ENCODE data around the gene NEIL3. TPM values are rescaled to one million over a fixed set of nuclear protein-coding genes. Genes with fewer than 3 reads are reported as not detected.

Gene NEIL3
- total and polyA plus RNA-seq, 3 donors from 2014 or later, result 2.0 to 2.7 (median 2.0) TPM

DNA sequence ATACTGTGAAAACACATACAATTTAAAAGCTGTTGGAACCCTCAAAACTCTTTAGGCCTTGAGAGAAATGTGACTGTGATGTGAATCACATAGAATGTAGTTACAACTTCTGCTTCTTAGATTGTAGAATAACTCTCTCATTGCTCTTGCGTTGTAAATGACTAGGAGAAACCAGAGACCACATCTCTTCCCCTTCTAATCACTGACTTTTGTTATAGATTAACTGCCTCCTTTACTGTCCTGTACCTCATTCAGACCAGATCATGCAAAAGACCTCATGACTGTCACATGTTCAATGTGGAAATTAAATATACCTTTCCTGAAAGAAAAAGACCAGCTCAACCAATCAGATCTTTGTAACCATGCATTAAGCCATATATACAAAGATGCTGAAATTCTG lies 43.2 kb upstream of the NEIL3 start:
- WGBS, 2 donors, result 82 to 100% methylated on average over 1 of the region's 1 CpG
- no peaks in the 10 kb centered on the region for H3K4me1 ChIP-seq
- no peaks in the 10 kb centered on the region for H3K27me3 ChIP-seq
- no peak overlapping the region for H3K27ac ChIP-seq
- TF ChIP-seq POLR2A (IDR thresholded peaks at IDR 0.05) (no peak), CTCF (IDR thresholded peaks at IDR 0.05) (no peak)
- DNase-seq, result no peak
- H3K9me3 ChIP-seq, result no peaks in the 10 kb centered on the region
- intact Hi-C loops (cut with DNase I; ENCODE audit: low total_unique reads), result no loop called here
- H3K4me3 ChIP-seq, result no peak overlapping the region
- no peaks in the 10 kb centered on the region for H3K36me3 ChIP-seq (ENCODE audit: low read depth, missing control alignments)

DNA sequence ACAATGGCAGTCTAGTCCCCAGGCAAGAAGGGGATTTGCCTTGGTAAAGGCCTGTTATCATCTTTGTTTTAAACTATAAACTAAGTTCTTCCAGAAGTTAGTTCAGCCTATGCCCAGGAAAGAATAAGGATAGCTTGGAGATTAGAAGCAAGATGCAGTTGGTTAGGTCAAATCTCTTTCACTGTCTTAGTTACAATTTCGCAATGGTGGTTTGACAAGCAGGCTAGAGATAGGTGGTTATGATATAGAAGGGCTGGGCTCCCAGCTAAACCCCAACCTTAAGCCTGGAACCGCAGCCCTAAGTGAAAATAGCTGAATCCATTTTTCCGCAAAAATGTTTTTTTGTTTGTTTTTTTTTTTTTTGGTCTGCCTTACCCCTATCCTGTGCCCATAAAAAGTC lies 41.8 kb upstream of the NEIL3 start:
- Histone ChIP-seq H3K4me3 (no peak overlapping the region), H3K9me3 (no peaks in the 10 kb centered on the region), H3K4me1 (no peaks in the 10 kb centered on the region), H3K27ac (no peak overlapping the region), H3K36me3 (ENCODE audit: low read depth, missing control alignments) (no peaks in the 10 kb centered on the region), H3K27me3 (no peaks in the 10 kb centered on the region)
- intact Hi-C loops (cut with DNase I; ENCODE audit: low total_unique reads), result no loop called here
- no peak for TF ChIP-seq POLR2A (IDR thresholded peaks at IDR 0.05)
- no peak for TF ChIP-seq CTCF (IDR thresholded peaks at IDR 0.05)
- 79 to 97% methylated on average over 3 of the region's 3 CpGs for WGBS, 2 donors
- no peak for DNase-seq

GRCh38 chr4:177271091-177271490 lies 38.6 kb upstream of the NEIL3 start:
- no peak overlapping the region for H3K27ac ChIP-seq
- H3K9me3 ChIP-seq, result no peaks in the 10 kb centered on the region
- no peaks in the 10 kb centered on the region for H3K36me3 ChIP-seq (ENCODE audit: low read depth, missing control alignments)
- DNase-seq, result no peak
- no peak overlapping the region for H3K4me3 ChIP-seq
- TF ChIP-seq CTCF (IDR thresholded peaks at IDR 0.05), result no peak
- no peak for TF ChIP-seq POLR2A (IDR thresholded peaks at IDR 0.05)
- WGBS, 2 donors, result 45 to 75% methylated on average over 1 of the region's 1 CpG
- no peaks in the 10 kb centered on the region for H3K4me1 ChIP-seq
- H3K27me3 ChIP-seq, result no peaks in the 10 kb centered on the region
- intact Hi-C loops (cut with DNase I; ENCODE audit: low total_unique reads), result no loop called here

DNA sequence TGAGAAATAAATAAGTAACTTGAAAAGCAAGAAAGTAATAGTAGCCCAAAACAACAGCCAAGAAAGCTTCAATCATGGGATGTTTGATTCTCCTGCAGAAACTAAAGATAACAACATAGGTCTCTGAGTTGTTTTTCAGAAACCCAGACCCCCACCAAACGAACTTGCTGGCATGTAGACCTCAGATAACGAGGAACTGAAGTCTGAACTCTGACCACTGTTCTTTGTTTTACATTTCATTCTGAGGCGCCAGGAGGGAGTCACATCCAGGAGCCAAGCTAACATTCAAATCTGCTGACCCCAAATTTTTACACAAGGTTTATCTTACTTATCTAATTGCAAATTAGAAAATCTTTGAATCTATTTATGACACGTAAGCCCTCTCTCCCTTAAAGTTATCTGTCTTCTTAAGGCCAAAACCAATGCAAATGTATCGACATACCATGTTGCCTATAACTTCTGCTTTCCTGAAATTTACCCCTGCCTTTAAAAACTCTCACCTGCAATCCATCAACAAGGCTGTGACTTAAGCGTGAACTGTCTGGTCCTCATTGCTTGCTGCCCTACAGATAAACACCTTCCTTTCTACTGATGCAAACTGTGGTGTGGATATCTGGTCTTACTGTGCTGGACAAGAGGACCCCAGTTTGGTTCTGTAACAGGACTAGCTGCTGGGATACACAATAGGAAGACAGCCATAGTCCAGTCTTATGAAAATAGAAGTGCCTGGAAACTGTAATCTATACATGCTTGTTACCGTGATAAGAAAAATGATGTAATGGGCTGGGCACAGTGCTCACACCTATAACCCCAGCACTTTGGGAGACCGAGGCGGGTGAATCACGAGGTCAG lies 37.5 kb upstream of the NEIL3 start:
- 76 to 85% methylated on average over 10 of the region's 10 CpGs for WGBS, 2 donors
- TF ChIP-seq CTCF (IDR thresholded peaks at IDR 0.05) (no peak), POLR2A (IDR thresholded peaks at IDR 0.05) (no peak)

DNA sequence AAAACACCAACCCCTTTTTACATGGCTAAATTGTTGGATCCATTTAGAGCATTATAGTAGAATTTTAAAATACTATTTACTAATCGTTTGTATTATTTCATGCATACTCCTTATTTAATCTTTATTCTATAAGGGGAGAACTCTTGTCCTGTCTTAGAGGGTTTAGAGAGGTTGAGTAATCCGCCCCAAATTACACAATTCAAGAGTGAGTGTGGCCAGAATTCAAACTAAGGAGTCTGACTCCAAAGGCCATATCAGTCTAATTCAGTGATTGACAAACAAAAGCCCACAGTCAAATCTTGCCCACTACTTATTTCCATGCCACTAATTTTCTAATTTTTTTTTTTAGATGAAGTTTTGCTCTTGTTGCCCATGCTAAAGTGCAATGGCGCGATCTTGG lies 33.7 kb upstream of the NEIL3 start:
- WGBS, 2 donors, result 68 to 73% methylated on average over 4 of the region's 4 CpGs
- DNase-seq, result no peak

More for the DNA sequence above, 37.5 kb upstream of the NEIL3 start:
- H3K9me3 ChIP-seq, result no peaks in the 10 kb centered on the region
- no peaks in the 10 kb centered on the region for H3K27me3 ChIP-seq
- no peaks in the 10 kb centered on the region for H3K4me1 ChIP-seq
- DNase-seq, result no peak
- no peak overlapping the region for H3K27ac ChIP-seq
- H3K36me3 ChIP-seq (ENCODE audit: low read depth, missing control alignments), result no peaks in the 10 kb centered on the region
- H3K4me3 ChIP-seq, result no peak overlapping the region
- intact Hi-C loops (cut with DNase I; ENCODE audit: low total_unique reads), result no loop called here

More for the DNA sequence above, 33.7 kb upstream of the NEIL3 start:
- Histone ChIP-seq H3K4me3 (no peak overlapping the region), H3K9me3 (no peaks in the 10 kb centered on the region), H3K4me1 (no peaks in the 10 kb centered on the region), H3K36me3 (ENCODE audit: low read depth, missing control alignments) (no peaks in the 10 kb centered on the region), H3K27ac (no peak overlapping the region), H3K27me3 (no peaks in the 10 kb centered on the region)
- TF ChIP-seq CTCF (IDR thresholded peaks at IDR 0.05) (no peak), POLR2A (IDR thresholded peaks at IDR 0.05) (no peak)
- intact Hi-C loops (cut with DNase I; ENCODE audit: low total_unique reads), result no loop called here

All from testis (tissue), 3 donors.